GM19397 (cell line): ENCODE measurements around the gene SPINK1.
"Not testable (repeated sequence)": the region's sequence is repeated elsewhere in the genome, so short reads cannot be mapped to it uniquely, and the experiment has no call there.

Experiments
- ATAC-seq: cut with Tn5 transposase; IDR thresholded peaks from one replicate; pipeline ENCODE4 v1.9.1; 2021; ENCODE audit warnings: mild to moderate bottlenecking, moderate library complexity; ENCODE audit not compliant: unreplicated experiment

Gene SPINK1, protein sequence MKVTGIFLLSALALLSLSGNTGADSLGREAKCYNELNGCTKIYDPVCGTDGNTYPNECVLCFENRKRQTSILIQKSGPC

GRCh38 chr5:147831465-147831864, at the start of gene SPINK1:
SPINK1 (minus strand) TSS chr5:147831671; CDS start chr5:147831577, 94 bp downstream.
- ATAC-seq = no peak

GRCh38 chr5:147880487-147880886, 49.0 kb upstream of the SPINK1 start:
- no peak for ATAC-seq

DNA sequence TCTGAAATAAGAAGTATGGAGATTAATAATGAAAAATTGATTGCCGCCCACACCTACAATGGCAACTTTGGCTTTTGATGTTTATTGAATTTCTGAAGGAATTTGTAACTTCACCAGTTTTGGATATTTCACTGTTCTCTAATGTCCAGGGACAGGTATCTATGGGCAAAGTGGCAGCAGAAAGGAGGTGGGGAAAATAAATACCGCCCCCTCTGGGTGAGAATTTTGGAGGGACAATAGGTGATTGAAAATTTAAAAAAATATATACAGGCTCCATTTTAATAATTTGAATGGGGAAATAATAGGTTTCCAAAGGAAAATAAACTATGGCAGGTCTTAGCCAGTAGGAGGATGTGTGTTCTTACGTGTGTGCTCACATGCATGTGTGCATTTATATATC, 48.3 kb upstream of the SPINK1 start:
- ATAC-seq = no peak

DNA sequence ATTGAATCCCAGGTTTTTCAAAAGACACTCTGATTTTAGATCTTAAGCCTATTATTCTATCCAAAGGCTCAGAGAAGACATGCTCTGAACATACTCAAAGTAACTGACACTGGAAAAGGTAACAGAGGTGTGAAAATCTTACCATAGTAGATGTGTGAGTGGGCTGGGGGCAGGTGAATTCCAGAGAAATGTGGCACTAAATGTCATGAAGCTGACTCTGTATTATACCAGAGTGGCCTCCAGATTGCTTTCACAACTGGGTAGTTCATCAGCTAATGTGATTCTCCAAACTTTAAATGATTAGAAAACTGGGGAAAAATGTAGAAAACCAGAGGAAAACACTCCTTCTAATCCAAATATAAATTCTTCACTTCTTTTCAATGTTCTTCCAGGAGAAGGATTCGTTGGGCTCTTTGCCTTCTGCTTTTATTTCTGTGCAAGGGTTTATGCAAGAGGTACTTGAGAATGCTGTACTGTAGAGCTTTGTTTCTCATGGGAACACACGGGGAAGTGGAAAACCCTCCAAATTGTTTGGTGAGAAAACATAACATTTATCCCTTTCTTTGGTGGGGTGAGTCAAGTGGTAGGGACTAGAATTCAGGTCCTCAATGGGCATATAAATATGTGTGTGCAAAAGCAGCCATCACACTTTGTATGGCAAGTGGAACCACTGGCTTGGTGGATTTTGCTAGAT, 46.7 kb upstream of the SPINK1 start, which contains the start of gene SCGB3A2:
Gene SCGB3A2, plus strand, starts transcription at position 646 of the 694 bp plus-strand sequence. CDS start 93 bp downstream, outside the sequence.
- ATAC-seq = no peak

GRCh38 chr5:147876626-147877025, 45.2 kb upstream of the SPINK1 start:
- no peak for ATAC-seq

DNA sequence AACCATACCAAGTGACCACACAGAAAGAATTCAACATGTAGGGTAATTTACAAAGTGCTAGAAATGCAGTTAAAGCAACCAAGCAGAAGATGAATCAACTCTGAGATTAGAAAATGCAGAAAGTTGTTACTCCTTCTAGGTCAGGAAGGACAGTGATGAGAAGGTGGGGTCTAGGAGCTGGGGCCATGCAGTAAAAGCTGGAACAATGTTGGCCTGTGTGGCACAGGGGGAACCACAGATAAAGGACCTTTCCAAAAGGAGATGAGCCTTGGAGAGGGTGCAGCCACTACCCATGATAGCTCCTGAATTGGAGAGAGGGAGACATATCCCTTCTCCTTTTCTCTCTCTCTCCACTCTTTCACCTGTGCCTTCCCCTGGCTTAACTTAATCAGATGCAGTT, 44.7 kb upstream of the SPINK1 start:
- no peak for ATAC-seq

- no peak for ATAC-seq
Measured at GRCh38 chr5:147874910-147875367, 43.5 kb upstream of the SPINK1 start.

DNA sequence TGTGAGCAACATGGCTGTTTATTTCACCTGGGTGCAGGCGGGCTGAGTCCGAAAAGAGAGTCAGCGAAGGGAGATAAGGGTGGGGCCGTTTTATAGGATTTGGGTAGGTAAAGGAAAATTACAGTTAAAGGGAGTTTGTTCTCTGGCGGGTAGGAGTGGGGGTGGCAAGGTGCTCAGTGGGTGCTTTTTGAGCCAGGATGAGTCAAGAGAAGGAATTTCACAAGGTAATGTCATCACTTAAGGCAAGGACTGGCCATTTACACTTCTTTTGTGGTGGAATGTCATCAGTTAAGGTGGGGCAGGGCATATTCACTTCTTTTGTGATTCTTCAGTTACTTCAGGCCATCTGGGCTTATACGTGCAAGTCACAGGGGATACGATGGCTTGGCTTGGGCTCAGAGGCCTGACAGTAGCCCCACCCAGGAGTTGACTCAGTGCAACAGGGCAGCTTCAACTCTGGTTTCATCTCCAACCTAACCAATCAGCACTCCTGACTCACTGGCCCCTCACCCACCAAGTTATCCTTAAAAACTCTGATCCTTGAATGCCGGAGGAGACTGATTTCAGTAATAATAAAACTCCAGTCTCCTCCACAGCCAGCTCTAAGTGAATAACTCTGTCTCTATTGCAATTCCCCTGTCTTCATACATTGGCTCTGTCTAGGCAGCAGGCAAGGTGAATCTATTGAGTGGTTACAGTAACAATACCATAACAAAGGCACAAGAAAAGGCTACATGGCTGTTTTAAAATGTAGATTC, 42.8 kb upstream of the SPINK1 start:
- ATAC-seq = not testable (repeated sequence)

DNA sequence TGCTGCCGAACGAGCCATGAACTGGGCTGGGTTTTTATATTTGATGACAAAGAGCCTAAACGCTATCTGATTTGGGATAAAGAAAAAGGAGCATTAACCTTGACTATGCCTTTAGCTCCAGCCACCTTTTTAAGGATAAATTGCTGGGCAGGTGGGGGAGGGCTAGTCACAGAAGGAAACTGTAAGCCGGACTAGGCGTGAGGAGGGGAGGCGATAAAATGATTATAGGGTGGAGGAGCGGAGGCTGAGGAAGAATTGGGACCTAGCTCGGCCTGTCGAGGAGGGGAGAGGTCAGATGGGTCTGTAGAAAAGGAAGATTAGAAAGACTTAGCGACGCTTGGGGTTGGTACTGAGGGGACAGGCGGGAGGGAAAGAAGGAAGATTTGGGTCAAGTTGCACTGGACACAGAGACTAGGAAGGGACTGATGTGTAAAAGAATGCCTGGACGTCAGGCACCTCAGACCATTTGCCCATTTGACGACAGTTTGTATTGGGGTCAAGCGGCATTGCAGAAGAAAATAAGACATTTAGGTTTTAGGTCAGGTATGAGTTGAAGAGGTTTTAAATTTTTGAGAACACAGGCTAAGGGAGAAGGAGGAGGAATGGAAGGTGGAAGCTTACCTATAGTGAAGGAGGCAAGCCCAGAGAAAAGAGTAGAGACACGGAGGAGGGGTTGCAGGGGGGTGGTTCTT, 41.4 kb upstream of the SPINK1 start:
- not testable (repeated sequence) for ATAC-seq

GRCh38 chr5:147871980-147872549, 40.6 kb upstream of the SPINK1 start:
- not testable (repeated sequence) for ATAC-seq

- not testable (repeated sequence) for ATAC-seq
Measured at GRCh38 chr5:147869892-147870291, 38.4 kb upstream of the SPINK1 start.

- no peak for ATAC-seq
Measured at GRCh38 chr5:147869112-147869511, 37.6 kb upstream of the SPINK1 start.

DNA sequence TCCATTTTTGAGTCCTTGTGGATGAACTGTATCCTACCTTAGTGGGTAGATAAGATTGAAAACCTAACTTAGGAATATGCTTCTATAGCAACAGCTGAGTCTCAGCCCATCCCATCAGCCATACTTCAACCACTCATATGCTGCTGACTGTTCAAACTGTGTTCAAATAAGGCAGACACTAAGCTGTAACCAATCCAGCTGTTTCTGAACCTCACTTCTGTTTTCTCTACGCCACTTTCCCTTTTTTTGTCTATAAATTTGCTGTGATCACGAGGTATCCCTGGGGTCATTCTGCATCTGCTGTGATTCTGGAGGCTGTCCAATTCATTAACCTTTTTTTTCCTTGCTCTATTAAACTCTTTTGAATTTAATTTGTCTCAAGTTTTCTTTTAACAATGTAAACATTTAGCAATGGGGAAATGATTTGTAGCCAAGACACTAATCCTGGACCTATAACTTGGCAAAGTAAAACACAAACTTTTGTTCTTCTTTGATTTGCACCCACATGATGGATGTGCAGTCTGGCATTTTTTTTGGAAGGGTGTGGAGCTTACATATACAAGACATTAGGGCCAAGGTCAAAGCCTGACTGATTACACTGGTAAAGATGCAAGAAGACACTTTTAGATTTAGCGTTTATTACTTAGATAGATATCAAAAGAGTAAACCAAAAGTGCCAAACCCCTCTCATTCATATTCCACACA, 32.1 kb upstream of the SPINK1 start:
- no peak for ATAC-seq

DNA sequence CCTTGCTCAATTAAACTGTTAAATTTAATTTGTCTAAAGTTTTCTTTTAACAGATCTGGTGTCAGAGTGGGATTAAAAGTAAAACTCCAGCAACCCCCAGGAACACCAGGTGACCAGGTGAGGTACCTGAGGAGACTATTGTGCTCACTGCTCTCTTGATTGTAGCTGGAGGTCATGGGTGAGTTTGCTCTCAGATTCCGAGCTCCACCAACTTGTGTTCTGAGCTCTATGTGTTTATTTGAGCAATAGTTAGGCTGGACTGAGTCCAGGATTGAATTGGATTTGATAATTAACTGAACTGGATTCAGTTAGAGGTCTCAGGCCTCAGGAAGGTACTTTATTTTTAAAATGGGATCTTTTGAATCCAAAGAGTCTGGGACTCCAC, 29.2 kb upstream of the SPINK1 start:
- ATAC-seq = no peak

- ATAC-seq = no peak
Measured at GRCh38 chr5:147859962-147860640, 28.6 kb upstream of the SPINK1 start.

- ATAC-seq = no peak
Measured at GRCh38 chr5:147858565-147858964, 27.1 kb upstream of the SPINK1 start.

GRCh38 chr5:147857302-147858129, 26.0 kb upstream of the SPINK1 start:
- ATAC-seq = peak; percentile 89

GRCh38 chr5:147856801-147857200, 25.3 kb upstream of the SPINK1 start:
- no peak for ATAC-seq

GRCh38 chr5:147855774-147856069, 24.3 kb upstream of the SPINK1 start:
- no peak for ATAC-seq
